ENCODE data around the gene WWOX. TPM values are rescaled to one million over a fixed set of nuclear protein-coding genes. Genes with fewer than 3 reads are reported as not detected.

Gene WWOX
- total and polyA plus RNA-seq, 2 of the 8 experiments (the other 6 are each of a cell fraction or from before 2014, with no cell fraction given), result 5.4 to 16.7 TPM

- H3K4ac ChIP-seq (replicated peaks; ENCODE audit: insufficient read length, low read depth, low read length), result no peak overlapping the region
- H4K91ac ChIP-seq (replicated peaks; ENCODE audit: insufficient read length, low read length), result no peak overlapping the region
- ChIA-PET CTCF (ENCODE audit: partially characterized antibody) (interaction anchor here (0.6 to 1.6 kb wide), 3 partner anchors 16 to 1390 kb away, joined by 3 to 4 read pairs (median 3); no protein-coding TSS in a partner anchor), POLR2A (ENCODE audit: partially characterized antibody) (no interaction called here)
- H3K4me3 ChIP-seq (ENCODE audit: extremely low read depth in 1 of 4, insufficient read depth in 2 of 4, low read depth in 3 of 4, low read length in 4 of 4), result no peak overlapping the region
- no peaks in the 10 kb centered on the region for H3K9me3 ChIP-seq (ENCODE audit: insufficient read depth in 2 of 2, low read depth in 1 of 2, low read length in 1 of 2)
- no peak overlapping the region for H2BK15ac ChIP-seq (ENCODE audit: low read length)
- H2BK5ac ChIP-seq (ENCODE audit: low read depth, low read length), result no peak overlapping the region
- H3K36me3 ChIP-seq (ENCODE audit: control insufficient read depth in 2 of 4, insufficient read depth in 4 of 4, low read length in 3 of 4), result no peaks in the 10 kb centered on the region
- H3K27me3 ChIP-seq (replicated peaks in 1 of 4; ENCODE audit: control insufficient read depth in 3 of 4, extremely low read depth in 1 of 4, insufficient read depth in 3 of 4, low read length in 3 of 4), result no peaks in the 10 kb centered on the region
- no peak overlapping the region for H3K4me2 ChIP-seq (ENCODE audit: insufficient read depth in 1 of 2, low read depth in 2 of 2, low read length in 2 of 2)
- no peak overlapping the region for H2AFZ ChIP-seq (ENCODE audit: low read length)
- no peak overlapping the region for H4K8ac ChIP-seq (ENCODE audit: extremely low read depth, insufficient read depth, low read length)
- H3K9ac ChIP-seq (replicated peaks in 1 of 4; ENCODE audit: extremely low read depth in 1 of 4, low read depth in 3 of 4, low read length in 3 of 4), result no peak overlapping the region
- H3K27ac ChIP-seq (ENCODE audit: low read depth, low read length), result no peak overlapping the region
- 94% methylated on average over 7 of the region's 7 CpGs; no CpG with 5 or more reads in 1 of the 2 experiments for WGBS, 2 experiments (ENCODE audit: extremely low coverage in 1 of 2, insufficient coverage in 1 of 2, insufficient read length in 1 of 2, insufficient replicate concordance in 2 of 2, low coverage in 1 of 2, low lambda C conversion rate in 2 of 2, missing lambda C conversion rate in 1 of 2)
- no peak overlapping the region; the same call in 1 of the 2 replicates for H2AK5ac ChIP-seq (ENCODE audit: low read depth, low read length)
- no peaks in the 10 kb centered on the region for H4K20me1 ChIP-seq (replicated peaks in 1 of 2; ENCODE audit: control insufficient read depth in 1 of 2, insufficient read depth in 2 of 2, low read length in 2 of 2)
- no peak for FAIRE-seq
- H3K18ac ChIP-seq (ENCODE audit: extremely low read depth, low read length), result no peak overlapping the region
- H3K23ac ChIP-seq (ENCODE audit: insufficient read length), result no peak overlapping the region
- H3K23me2 ChIP-seq (ENCODE audit: low read depth, low read length), result no peaks in the 10 kb centered on the region
- H3K79me2 ChIP-seq (ENCODE audit: control insufficient read depth in 1 of 2, insufficient read depth in 2 of 2, low read length in 2 of 2), result no peaks in the 10 kb centered on the region
- H2BK20ac ChIP-seq (ENCODE audit: low read length), result no peak overlapping the region
- H2BK120ac ChIP-seq (replicated peaks; ENCODE audit: low read depth, low read length), result no peak overlapping the region
- DNase-seq (ENCODE audit: low read depth in 1 of 2, low spot score in 2 of 2), result peak in 1 of 2 experiments; percentile 11
- TF ChIP-seq TAF7 (optimal IDR thresholded peaks at IDR 0.05; ENCODE audit: borderline replicate concordance, low read depth, low read length) (no peak), RFX5 (IDR thresholded peaks at IDR 0.05; ENCODE audit: borderline replicate concordance, low read depth, low read length) (no peak)
- H2BK12ac ChIP-seq (ENCODE audit: low read depth, low read length), result no peak overlapping the region
- H3K14ac ChIP-seq (ENCODE audit: insufficient read length), result no peak overlapping the region
- no peaks in the 10 kb centered on the region for H3K79me1 ChIP-seq (ENCODE audit: low read depth, low read length)
- no peak overlapping the region for H4K5ac ChIP-seq (ENCODE audit: insufficient read length, low read depth, low read length)
- peaks cover 0 to 8% (median 1%) of the 10 kb centered on the region in 4 experiments; a peak in 1 of 7 replicates for H3K4me1 ChIP-seq (replicated peaks in 1 of 4; ENCODE audit: control insufficient read depth in 3 of 4, insufficient read depth in 4 of 4, low read length in 3 of 4)
- no peak overlapping the region for H3K56ac ChIP-seq (replicated peaks; ENCODE audit: insufficient read length, low read depth, low read length)
Measured at GRCh38 chr16:78212674-78213073, 113.2 kb downstream of the WWOX start.

Data from H1 (cell line).